Colonic mucosa (tissue), 4 donors: Measurements from ENCODE around the gene EML5. TPM values are rescaled to one million over a fixed set of nuclear protein-coding genes. Genes with fewer than 3 reads are reported as not detected.

ENCODE experiments used
- DNase-seq: peaks from one replicate; pipeline ENCODE4 v3.0.0-alpha.2; 2020
- H3K27ac ChIP-seq: fragments of 200-600 bp; one replicate; pipeline ENCODE4 v1.8.0; 2021
- H3K27me3 ChIP-seq: fragments of 200-600 bp; one replicate; pipeline ENCODE4 v1.8.0; 2021
- H3K36me3 ChIP-seq: fragments of 200-600 bp; one replicate; pipeline ENCODE4 v1.8.0; 2021
- H3K4me1 ChIP-seq: fragments of 200-600 bp; one replicate; pipeline ENCODE4 v1.8.0; 2021; ENCODE audit warnings: mild to moderate bottlenecking
- H3K4me3 ChIP-seq: fragments of 200-600 bp; one replicate; pipeline ENCODE4 v1.8.0; 2021
- H3K9ac ChIP-seq, 2 donors: one replicate each; pipeline ENCODE4 v1.7.0; 2013; ENCODE audit warnings: control low read depth in 2 of 2, low read depth in 2 of 2, low read length in 2 of 2
- H3K9me3 ChIP-seq: fragments of 200-600 bp; one replicate; pipeline ENCODE4 v1.8.0; 2021
- intact Hi-C: fragments of 100-400 bp; cut with DNase I; formaldehyde crosslinking; loops from one replicate; pipeline ENCODE4 v1.14.1; 2022
- total RNA-seq, 2 donors: library from RNA; stranded (reverse); fragmentation: NEBNext Ultra II Directional in 1 of 2; extraction: Animal tissue kit (Norgen Biotek cat#: 25700) in 1 of 2; gene quantifications; one replicate each; pipeline ENCODE4 v1.2.1, GENCODE V29; 2021
- TF ChIP-seq, protein P1 (sequence below): fragments of 200-600 bp; IDR thresholded peaks from one replicate; pipeline ENCODE4 v1.8.0; 2022; ENCODE audit warnings: antibody characterized with exemption, mild to moderate bottlenecking
- donor health status: healthy.
- donor health status: DM: no; HTN: no; CAD: no.
- donor health status: DM: no; HTN: no; CAD: no.

Gene EML5
- total RNA-seq, 2 donors from 2014 or later: 0.93 to 1.2 TPM

DNA sequence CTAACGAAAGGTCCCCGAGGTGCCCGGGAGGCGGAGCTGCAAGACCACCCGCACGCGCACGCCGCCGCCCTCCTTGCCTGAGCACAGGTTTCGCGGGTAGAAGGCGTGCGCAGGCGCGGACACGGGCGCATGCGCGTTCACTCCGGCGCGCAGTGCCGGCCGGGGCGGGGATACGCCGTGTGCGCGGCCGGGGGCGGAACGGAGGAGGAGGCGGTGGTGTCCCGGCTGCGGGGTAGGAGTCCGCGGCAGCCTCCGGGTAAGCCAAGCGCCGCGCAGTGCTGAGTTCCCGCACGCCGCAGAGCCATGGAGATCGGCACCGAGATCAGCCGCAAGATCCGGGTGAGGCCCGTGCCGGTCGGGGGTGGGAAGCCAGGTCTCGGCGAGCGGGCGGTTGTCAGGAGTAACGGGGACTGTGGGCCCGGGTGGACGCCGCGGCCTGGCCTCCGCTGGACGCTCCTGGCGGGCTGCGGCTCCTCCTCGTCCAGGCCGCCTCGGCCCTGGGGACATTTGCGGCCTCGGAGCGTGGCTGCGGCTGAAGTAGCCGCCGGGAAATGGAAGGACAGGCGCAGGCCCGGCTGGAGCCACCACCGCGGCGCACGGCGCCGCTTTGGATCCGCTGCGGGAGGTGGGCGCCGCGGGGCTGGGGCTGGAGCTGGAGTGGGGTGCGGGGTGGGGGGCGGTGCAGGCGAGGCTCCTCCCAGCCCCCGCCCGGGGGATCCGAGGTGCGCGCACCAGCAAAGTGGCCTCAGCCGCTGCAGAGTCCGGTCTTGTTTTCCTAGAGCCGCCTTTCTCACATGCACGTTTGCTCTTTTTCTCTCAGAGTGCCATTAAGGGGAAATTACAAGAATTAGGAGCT, 229.7 kb downstream of the EML5 start, which contains the start of gene ZC3H14:
TSS of gene ZC3H14 (plus strand) at position 207 of the 856 bp plus-strand sequence. CDS start at position 304, 97 bp downstream.
- intact Hi-C loops: no loop called here

DNA sequence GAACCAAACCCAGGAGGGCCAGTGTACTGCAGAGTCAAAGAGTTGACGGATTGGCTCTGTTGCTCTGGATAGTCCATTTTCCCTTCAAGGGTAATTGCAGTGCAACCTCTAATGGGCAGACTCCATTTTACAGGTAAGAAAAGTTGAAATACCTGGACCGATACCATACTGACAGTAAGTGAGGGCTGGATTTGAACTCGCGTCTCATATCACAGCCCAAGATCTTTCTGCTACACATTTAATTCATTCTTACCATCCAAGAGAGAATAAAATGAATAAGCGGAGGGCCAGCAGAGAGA, 230.3 kb downstream of the EML5 start:
- H3K27me3 ChIP-seq: no peaks in the 10 kb centered on the region
- no peak for DNase-seq
- intact Hi-C loops: no loop called here
- peak overlapping the region; percentile 31 to 77 for H3K9ac ChIP-seq
- no peaks in the 10 kb centered on the region for H3K36me3 ChIP-seq
- no peaks in the 10 kb centered on the region for H3K9me3 ChIP-seq
- TF ChIP-seq, protein P1, sequence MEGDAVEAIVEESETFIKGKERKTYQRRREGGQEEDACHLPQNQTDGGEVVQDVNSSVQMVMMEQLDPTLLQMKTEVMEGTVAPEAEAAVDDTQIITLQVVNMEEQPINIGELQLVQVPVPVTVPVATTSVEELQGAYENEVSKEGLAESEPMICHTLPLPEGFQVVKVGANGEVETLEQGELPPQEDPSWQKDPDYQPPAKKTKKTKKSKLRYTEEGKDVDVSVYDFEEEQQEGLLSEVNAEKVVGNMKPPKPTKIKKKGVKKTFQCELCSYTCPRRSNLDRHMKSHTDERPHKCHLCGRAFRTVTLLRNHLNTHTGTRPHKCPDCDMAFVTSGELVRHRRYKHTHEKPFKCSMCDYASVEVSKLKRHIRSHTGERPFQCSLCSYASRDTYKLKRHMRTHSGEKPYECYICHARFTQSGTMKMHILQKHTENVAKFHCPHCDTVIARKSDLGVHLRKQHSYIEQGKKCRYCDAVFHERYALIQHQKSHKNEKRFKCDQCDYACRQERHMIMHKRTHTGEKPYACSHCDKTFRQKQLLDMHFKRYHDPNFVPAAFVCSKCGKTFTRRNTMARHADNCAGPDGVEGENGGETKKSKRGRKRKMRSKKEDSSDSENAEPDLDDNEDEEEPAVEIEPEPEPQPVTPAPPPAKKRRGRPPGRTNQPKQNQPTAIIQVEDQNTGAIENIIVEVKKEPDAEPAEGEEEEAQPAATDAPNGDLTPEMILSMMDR: no peak
- peak overlapping the region; percentile 87 for H3K27ac ChIP-seq
- no peaks in the 10 kb centered on the region for H3K4me1 ChIP-seq
- H3K4me3 ChIP-seq: peak overlapping the region; percentile 77

More for the DNA sequence above, 229.7 kb downstream of the EML5 start, which contains the start of gene ZC3H14:
- H3K9ac ChIP-seq: peak within 1 kb of the TSS; percentile 77 to 88
- H3K27ac ChIP-seq: peak within 1 kb of the TSS; percentile 87
- peak; percentile 85 for DNase-seq
- H3K36me3 ChIP-seq: no peaks in the 10 kb centered on the region
- no peaks in the 10 kb centered on the region for H3K4me1 ChIP-seq
- H3K4me3 ChIP-seq: peak within 1 kb of the TSS; percentile 77
- no peaks in the 10 kb centered on the region for H3K27me3 ChIP-seq
- H3K9me3 ChIP-seq: no peaks in the 10 kb centered on the region
- TF ChIP-seq, protein P1: no peak

Other genes starting within 250 kb of the EML5 start
- 10 to 100 TPM; 22.2 to 23.6 TPM for gene PTPN21, start 237.9 kb downstream of the EML5 start, total RNA-seq
- 10 to 100 TPM; 52.6 to 54.3 TPM for gene ZC3H14, start 229.9 kb downstream of the EML5 start, total RNA-seq
- gene TTC8, start 31.7 kb upstream of the EML5 start, total RNA-seq: 10 to 100 TPM; 13.5 to 17.1 TPM